Measurements from ENCODE around the gene CDKN2B-AS1.

The CDKN2B-AS1 gene

DNA sequence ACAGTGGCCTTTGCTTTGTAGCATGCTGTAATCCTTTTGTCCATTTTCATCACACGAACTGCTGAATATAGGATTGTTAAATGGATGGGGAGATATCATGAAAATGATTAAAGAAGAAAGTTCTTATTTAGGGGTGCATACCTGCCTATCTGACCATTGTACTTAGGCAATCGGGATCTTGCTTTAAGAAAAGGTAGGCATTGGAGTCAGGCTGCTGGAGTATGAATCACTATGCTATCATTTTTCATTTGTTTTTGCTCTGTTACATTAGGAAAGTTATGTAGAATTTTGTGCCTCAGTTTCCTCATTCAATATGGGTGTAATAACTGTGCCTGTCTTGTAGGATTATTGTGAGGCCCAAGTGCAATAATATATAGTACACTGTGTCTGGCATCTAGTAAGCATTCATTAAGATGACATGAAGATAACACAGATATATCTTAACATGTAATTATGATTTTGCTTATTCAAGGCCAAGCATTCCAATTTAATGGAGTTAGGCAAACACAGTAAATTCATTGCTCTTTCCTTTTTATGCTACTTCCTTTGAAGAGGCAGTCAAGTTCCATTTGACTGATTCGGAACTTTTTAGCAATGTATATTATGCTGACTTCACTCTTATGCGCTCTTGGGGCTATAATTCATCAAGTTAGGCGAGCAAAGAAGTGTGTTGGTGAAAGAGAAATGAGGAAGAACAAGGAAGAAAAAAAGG is 124.4 kb downstream of the CDKN2B-AS1 start:
- DNase-seq (ENCODE audit: low read depth) = no peak

DNA sequence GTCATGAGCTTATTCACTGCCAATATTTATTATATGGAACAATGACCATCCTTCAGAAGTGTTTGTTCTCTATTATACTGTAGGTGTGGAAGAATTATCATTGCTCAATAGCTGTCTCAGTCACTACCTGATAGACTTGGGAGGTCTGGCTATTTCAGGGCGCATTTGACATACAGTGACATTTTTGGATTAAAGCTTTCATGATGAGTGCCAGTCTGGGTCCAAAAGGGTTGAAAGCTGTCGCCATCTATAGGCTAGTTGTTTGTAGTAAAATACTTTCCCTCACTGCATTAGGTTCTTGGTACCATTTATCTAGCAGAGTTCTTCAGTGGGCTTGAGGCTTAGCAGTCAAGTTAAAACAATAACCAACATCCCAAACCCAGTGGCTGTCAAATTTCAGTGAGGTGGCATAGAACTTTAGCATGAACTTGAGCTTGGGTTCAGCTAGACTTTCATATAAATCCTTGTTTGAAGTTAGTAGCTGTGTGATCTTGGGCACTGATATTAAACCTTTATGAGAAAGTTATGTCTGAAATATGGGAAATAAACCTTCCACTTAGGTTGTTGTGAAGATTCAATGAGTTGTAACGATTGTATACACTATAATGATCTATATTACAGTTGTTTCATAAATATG is 125.0 kb downstream of the CDKN2B-AS1 start:
- no peak for DNase-seq (ENCODE audit: low read depth)

DNA sequence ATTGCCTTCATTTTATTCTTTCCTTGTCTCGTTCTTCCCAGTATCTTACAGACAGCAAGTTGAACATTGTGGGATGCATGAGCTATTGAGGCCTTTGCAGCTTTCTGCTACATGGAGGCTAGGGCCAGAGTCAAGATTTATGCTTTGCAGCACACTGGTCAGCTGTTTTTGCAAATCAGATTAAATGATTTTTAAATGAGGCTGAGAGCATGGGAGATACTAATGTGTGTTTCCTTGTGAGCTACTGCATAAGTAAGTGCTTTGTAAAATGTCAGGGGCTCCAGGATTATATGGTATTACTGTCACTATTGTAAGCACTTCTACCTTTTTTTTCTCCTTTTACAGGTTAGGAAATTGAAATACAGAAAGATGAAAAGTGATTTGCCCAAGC is 125.6 kb downstream of the CDKN2B-AS1 start:
- no peak for DNase-seq (ENCODE audit: low read depth)

DNA sequence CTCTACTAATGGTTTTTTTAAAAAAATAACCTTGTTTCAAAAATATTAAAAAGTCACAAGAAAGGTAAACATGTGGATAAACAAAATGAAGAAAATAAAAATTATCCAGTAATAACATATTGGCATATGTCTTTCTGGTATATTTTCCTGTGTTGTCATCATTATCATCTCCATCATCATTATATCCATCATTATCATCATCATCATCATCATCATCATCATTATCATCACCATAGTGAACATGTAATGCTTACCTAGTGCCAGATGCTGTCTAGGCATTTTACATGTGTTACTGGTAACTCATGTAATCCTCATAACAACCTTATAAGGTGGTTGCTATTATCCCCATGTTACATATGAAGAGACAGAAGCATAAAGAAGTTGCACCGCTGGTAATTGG is 126.0 kb downstream of the CDKN2B-AS1 start:
- no peak for DNase-seq (ENCODE audit: low read depth)

DNA sequence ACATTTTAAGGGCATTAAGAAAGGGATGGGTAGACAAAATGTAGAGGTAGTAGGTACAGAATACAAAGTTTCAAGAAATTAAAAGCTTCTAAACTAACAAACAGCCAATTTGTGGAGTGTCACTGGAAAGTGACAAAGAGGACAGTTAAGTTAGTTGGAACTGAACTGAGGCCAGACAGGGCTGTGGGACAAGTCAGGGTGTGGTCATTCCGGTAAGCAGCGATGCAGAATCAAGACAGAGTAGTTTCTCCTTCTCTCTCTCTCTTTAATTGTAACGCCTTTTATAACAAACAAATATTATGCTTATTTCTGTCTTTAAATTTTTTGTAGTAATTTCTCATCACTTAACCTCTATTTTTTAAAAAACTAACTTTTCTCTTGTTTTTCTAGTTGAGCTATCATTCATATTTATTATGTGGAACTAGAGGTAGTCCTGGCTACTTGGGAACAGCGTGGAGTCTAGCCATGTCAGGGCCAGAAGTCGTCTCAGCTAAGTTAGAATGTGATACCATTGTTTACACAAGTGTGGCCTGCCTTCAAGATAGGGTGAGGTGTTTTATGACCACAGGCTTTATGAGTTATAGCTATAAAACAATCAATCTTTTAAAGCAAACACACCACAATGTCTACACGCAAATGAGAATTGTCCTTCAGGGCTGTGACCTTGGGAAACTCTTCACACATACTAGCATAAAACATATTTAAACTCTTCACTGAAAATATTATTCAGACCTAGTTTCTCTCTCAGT is 129.8 kb downstream of the CDKN2B-AS1 start:
- DNase-seq (ENCODE audit: low read depth) = no peak

DNA sequence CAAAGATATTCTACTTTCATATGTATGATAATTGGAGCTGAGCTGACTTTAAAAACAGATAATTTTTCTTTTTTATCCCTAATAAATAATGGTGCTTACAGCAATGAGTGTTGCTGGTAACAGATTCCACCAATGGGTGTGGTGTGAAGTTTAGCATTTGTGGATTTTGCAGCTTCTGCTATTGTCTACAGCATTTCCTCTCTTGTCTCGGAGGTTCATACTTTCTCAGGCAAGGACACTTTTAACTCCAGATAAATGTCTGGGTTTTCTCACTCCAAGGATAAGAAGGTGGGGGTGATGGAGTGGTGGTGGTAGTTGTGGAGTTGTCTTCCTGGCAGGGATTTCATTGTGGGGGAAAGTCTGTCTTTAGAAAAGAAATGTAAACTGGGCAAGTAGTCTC is 134.5 kb downstream of the CDKN2B-AS1 start:
- DNase-seq (ENCODE audit: low read depth) = no peak

DNA sequence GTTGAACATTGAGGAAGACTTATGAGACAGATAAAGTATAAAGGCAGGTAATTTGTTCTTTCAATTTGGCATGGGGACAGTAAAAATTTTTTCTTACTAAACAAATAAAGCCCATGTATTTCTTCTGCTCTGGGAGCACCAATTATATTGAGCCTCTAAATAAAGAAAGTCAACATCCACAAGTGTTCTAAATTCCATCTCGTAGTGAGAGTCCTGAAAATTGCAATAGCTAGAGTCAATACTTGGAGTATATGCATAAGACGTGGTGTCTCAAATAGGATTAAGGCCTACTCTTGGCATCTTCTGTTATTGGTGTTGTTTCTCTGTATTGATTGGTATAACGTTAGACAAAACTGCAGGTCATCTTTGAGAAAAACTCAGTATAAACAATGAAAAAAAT is 135.0 kb downstream of the CDKN2B-AS1 start:
- DNase-seq (ENCODE audit: low read depth) = no peak

DNA sequence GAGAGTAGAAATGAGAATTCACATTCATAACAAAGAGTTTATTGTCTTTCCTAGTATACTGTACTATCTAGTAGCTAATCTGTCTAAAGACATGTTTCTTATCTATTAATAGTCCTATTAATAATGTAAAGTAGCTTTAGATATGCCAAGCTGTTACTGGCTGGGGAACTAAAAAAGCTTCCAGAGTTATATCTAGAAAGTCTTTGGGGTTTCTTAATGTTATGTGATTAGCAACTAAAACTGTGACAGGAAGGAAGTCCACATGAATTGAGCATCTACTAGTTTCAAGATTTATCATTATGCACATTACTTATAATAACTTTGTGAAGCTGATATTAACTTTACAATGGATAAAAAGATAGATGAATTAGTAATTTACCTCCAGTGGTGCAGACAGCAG is 137.2 kb downstream of the CDKN2B-AS1 start:
- no peak for DNase-seq (ENCODE audit: low read depth)

- DNase-seq (ENCODE audit: low read depth) = no peak
Observed at GRCh38 chr9:22134390-22134789, 139.8 kb downstream of the CDKN2B-AS1 start.

- no peak for DNase-seq (ENCODE audit: low read depth)
Observed at GRCh38 chr9:22136461-22137096, 142.0 kb downstream of the CDKN2B-AS1 start.

DNA sequence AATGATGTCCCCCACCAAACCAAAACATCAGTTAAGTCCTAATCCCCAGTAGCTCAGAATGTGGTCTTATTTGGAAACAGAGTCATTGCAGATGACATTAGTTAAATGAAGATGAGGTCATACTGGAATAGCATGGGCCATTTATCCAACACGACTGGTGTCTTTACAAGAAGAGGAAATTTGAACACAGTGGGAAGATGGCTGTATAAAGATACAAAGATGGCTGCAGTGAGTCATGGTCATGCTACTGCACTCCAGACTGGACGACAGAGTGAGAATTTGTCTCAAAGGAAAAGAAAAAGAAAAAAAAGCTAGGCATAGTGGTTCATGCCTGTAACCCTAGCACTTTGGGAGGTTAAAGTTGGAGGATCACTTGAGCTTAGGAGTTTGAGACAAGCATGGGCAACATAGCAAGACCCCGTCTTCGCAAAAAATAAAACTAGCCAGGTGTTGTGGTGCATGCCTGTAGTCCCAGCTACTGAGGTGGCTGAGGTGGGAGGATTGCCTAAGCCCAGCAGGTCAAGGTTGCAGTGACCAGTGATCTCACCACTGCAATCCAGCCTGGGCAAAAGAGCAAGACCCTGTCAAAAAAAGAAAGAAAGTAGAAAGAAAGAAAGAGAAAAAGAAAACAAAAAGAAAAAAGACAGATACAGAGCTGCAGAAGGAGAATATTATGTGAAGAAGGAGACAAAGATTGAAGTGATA is 144.5 kb downstream of the CDKN2B-AS1 start:
- no peak for DNase-seq (ENCODE audit: low read depth)

- DNase-seq (ENCODE audit: low read depth) = no peak
Observed at GRCh38 chr9:22141908-22142307, 147.3 kb downstream of the CDKN2B-AS1 start.

GRCh38 chr9:22142671-22143070 is 148.1 kb downstream of the CDKN2B-AS1 start:
- no peak for DNase-seq (ENCODE audit: low read depth)

DNA sequence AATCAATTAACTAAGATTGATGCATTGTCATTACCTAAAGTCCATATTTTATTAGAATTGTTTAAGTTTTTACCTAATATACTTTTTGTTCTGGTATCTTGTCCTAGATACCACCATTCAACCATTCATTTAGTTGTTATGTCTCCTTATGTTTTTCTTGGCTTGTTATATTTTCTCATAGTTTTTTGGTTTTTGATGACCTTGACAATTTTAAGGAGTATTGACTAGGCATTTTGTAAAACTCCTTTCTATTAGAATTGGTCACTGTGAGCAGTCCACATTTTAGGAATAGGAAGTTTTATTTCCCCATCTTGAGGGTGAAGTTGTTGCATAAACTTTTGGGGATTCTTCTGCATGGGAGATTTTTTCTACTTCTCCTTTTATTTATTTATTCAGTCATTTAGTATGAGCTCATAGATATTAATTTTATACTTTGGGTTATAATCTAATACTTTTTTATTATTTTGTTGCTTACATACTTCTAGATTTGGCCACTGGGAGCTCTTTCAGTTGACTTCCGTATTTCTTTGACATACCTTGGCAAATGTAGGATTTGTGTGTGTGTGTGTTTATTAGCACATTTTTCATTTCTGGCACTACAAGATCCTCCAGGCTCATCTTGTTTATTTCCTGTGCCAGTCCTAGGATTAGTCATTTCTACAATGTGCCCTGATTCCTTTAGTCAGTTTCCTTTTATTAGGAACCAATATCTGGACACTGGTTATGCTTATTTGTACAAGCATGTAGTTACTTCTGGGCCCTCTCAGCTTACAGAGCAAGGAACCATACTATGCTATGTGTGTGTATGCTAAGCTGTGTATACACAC is 149.4 kb downstream of the CDKN2B-AS1 start:
- DNase-seq (ENCODE audit: low read depth) = no peak

DNA sequence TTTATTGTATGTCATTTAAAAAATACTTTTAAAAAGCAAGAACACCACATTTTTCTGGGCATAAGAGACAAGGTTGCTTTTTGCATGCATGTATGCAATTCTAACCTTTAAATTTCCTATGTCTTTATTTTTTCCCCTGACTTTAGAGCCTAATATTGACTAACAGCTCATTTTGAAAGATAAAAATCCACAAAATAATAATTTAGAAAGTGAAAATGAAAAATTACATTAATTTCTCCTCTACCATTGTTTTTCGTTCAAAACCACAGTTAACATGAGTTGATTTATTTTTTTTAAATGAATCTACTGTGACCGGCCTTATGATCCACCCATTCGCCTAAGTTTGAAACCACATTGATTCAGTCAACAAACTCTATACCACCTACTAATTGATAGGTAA is 152.0 kb downstream of the CDKN2B-AS1 start:
- no peak for DNase-seq (ENCODE audit: low read depth)

DNA sequence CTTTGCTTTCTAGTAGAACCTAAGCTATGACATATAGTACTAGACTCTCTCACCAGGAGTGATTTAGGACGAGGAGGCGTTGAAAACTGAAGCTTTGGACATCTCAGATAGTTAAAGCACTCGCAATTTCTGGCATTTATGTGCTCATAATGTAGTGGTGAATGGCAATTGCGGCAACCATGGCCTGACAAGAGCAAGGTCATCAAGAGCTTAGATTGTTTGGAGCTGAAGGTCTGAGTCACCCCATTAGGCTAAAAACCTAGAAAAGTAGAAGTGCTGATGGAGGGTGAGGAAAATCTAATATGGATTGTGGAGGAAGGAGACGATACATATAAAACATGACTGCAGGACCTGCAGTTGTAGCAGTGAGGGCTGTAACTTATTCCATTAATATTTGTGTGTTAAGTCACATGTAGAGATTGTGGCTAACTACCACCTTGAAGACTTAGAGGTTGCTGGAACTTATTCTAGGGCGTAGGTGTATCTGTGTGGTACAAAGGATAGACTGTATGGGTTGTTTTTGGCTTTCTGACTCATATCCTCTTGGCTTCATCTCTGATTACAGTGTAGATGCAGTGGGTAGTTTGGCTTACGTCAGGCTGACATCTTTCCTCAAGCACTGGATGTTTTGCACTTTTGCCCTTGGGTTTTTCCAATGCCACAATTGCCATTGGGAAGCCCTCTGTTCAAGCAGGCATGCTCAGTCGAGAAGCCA is 153.4 kb downstream of the CDKN2B-AS1 start:
- no peak for DNase-seq (ENCODE audit: low read depth)

DNA sequence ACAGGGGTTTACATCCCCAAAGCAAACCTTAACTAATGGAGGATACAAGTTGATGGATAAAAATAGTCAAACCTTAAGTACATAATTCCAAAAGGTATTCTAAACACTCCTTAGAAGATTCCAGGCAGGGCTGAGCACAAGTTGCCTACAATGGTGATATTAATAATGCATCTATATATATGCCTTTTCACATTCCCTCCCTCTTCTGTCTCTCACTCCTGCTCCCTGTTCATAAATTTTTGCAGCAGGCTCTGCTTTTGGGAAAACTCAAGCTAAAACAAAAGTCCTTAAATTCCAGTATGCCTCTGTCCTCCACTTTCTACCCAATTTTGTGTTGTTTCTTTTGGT is 153.9 kb downstream of the CDKN2B-AS1 start:
- no peak for DNase-seq (ENCODE audit: low read depth)

GRCh38 chr9:22148876-22149637 is 154.5 kb downstream of the CDKN2B-AS1 start:
- DNase-seq (ENCODE audit: low read depth) = no peak

DNA sequence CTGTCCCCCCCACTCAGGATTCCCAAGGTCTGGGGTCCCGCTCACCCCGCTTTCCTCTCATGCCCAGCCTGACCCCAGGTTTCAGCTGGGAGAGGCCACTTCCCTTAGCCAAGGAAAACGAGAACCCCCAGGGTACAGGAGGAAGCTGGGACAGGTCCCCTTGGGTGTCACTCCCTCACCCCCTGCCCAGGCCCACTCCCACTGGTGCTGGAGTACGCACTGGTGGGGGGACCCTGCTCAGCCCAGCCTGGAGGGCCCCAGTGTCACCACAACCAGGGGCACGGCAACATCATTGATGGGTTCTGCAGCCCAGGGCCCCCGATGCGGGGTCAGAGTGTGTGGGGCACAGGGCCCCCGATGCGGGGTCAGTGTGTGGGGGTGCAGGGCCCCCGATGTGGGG is 159.5 kb downstream of the CDKN2B-AS1 start:
- no peak for DNase-seq (ENCODE audit: low read depth)

GRCh38 chr9:22156586-22156985 is 162.0 kb downstream of the CDKN2B-AS1 start:
- no peak for DNase-seq (ENCODE audit: low read depth)
